Mesothelial cell of epicardium (in vitro differentiated cells): ENCODE data around the gene CELF3. TPM values are rescaled to one million over a fixed set of nuclear protein-coding genes. Genes with fewer than 3 reads are reported as not detected.

ENCODE experiments used
- DNase-seq, 2 experiments: peaks; one replicate each; pipeline ENCODE4 v3.0.0; 2021; ENCODE audit warnings: low spot score in 2 of 2; ENCODE audit not compliant: unreplicated experiment in 2 of 2
- H3K27ac Mint-ChIP-seq: 2 replicates; pipeline ENCODE4 v1.8.0; 2021; ENCODE audit warnings: mixed read lengths
- H3K27me3 Mint-ChIP-seq: 2 replicates; pipeline ENCODE4 v1.8.0; 2021; ENCODE audit warnings: low read depth, mixed read lengths
- H3K36me3 Mint-ChIP-seq: 2 replicates; pipeline ENCODE4 v1.8.0; 2021; ENCODE audit warnings: mixed read lengths
- H3K4me1 Mint-ChIP-seq: 2 replicates; pipeline ENCODE4 v1.8.0; 2021; ENCODE audit warnings: mixed read lengths
- H3K4me3 Mint-ChIP-seq: 2 replicates; pipeline ENCODE4 v1.8.0; 2021; ENCODE audit warnings: mild to moderate bottlenecking, moderate library complexity, mixed read lengths
- H3K9me3 Mint-ChIP-seq: 2 replicates; pipeline ENCODE4 v1.8.0; 2021; ENCODE audit warnings: mixed read lengths
- total RNA-seq: library from RNA; stranded (reverse); gene quantifications from 3 replicates; pipeline ENCODE4 v1.2.1, GENCODE V29; 2021
- TF ChIP-seq, protein P1 (sequence below): fragments of 200-600 bp; sonication (generic); IDR thresholded peaks from one replicate; pipeline ENCODE4 v1.5.0; 2021; ENCODE audit warnings: antibody characterized with exemption; ENCODE audit not compliant: unreplicated experiment

The CELF3 gene
- total RNA-seq, 1 donor from 2014 or later = 1.1 TPM

DNA sequence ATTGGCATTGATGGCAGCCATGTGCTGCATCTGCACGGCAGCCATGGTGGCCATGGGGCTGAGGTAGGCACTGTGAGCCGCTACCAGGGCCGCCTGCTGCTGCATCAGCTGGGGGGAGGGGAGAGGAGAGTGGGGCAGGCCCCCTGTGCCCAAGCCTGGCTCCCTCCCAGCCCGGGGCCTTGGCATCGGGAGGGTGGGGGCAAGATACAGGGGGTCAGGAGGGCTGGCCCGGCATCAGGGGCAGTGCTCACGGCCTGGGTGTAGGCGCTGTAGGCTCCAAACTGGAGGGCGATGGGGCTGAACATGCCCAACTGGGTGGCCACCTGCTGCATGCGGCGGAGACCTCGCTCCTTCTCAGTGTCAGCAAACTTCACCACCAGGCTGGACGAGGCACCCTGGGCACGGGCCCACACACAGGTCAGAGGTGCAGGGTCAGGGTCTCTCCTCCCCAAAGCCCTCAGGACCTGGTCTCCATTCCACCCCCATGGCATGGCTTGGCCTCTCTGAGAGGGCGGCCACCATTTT is 9.0 kb downstream of the CELF3 start:
- Mint-ChIP-seq H3K4me3 (no peak overlapping the region), H3K27me3 (no peaks in the 10 kb centered on the region), H3K9me3 (no peaks in the 10 kb centered on the region), H3K4me1 (no peaks in the 10 kb centered on the region), H3K36me3 (no peaks in the 10 kb centered on the region), H3K27ac (no peak overlapping the region)
- TF ChIP-seq, protein P1, sequence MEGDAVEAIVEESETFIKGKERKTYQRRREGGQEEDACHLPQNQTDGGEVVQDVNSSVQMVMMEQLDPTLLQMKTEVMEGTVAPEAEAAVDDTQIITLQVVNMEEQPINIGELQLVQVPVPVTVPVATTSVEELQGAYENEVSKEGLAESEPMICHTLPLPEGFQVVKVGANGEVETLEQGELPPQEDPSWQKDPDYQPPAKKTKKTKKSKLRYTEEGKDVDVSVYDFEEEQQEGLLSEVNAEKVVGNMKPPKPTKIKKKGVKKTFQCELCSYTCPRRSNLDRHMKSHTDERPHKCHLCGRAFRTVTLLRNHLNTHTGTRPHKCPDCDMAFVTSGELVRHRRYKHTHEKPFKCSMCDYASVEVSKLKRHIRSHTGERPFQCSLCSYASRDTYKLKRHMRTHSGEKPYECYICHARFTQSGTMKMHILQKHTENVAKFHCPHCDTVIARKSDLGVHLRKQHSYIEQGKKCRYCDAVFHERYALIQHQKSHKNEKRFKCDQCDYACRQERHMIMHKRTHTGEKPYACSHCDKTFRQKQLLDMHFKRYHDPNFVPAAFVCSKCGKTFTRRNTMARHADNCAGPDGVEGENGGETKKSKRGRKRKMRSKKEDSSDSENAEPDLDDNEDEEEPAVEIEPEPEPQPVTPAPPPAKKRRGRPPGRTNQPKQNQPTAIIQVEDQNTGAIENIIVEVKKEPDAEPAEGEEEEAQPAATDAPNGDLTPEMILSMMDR = no peak
- DNase-seq = no peak

DNA sequence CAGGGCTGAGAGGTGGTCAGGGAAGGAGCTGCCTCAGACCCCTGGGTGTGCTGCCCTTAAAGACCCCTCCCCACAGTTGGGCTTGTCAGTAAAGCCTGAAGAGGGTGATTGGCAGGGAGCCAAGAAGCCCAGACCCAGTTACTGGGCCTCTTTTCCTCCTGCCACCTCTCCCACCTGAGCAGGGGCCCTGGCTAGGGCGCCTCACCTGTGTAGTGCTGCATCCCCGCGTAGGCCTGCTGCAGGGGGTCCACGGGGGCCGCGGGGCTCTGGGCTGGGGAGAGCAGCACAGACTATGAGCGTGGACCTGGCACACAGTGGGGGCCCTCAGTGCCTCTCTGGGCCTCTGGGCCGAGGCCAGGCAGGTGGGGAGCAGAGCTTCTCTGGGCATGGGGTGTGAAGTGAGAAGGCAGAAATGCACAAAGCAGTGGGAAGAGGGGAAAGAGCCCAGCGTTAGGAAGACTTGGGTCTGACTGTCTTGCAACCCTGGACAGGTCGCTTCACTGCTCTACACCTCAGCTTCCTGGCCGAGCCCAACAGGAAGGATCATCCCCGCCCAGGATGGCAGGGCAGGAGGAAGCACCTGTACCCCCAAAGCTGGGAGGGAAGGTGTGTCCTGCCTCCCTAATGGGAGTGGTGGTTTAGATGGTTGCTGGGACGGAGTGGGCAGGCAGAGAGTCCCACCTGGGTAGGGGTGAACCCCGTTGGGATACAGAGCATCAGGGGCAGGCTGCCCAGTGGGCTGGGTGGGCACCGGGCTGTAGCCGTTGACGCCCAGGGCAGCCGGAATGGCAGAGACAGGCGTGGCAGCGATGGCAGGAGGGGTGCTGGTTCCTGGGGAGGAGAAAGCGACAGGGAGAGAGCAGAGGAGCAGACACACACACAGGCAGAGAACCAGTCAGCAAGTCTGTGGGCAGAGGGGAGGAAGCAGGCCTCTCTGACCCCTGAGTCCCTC is 9.9 kb downstream of the CELF3 start:
- Mint-ChIP-seq H3K9me3 (no peaks in the 10 kb centered on the region), H3K27ac (no peak overlapping the region), H3K4me1 (no peaks in the 10 kb centered on the region), H3K4me3 (no peak overlapping the region), H3K36me3 (no peaks in the 10 kb centered on the region), H3K27me3 (no peaks in the 10 kb centered on the region)
- no peak for DNase-seq
- TF ChIP-seq, protein P1 = no peak

DNA sequence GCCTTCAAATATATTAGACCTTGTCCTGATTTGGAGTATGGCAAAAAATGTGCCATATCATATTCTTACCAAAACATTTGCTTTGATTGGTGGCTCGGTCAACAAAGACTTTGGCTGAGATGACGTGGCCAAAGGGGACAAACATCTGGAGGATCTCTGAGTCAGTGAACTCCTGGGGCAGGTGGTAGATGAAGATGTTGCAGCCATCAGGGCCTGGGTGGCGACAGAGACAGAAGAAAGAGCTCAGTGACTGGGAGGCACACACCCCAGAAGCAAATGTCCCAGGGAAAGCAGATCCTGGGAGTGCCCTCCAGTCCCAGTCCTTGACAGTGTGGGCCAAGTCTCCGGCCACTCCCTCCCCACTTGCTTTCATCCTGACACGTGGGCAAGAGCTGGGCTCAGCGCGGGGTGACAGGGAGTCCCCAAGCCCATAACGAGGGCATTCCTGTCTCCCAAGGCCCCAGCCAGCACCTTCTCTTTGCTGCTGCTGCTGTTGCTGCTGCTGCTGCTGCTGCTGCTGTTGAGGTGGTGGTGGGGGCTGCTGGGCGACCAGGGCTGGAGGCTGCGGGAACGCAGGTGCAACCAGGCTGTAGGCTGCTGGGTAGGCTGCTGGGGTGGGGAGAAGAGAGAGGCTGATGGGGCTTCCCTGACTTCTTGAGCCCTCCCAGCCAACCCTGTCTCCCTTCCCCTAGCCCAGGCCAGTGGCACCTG is 10.7 kb downstream of the CELF3 start:
- TF ChIP-seq, protein P1 = no peak
- H3K9me3 Mint-ChIP-seq = no peaks in the 10 kb centered on the region
- no peak overlapping the region for H3K4me3 Mint-ChIP-seq
- H3K4me1 Mint-ChIP-seq = no peaks in the 10 kb centered on the region
- no peaks in the 10 kb centered on the region for H3K27me3 Mint-ChIP-seq
- H3K27ac Mint-ChIP-seq = no peak overlapping the region
- H3K36me3 Mint-ChIP-seq = peaks cover 2% of the 10 kb centered on the region
- no peak for DNase-seq

DNA sequence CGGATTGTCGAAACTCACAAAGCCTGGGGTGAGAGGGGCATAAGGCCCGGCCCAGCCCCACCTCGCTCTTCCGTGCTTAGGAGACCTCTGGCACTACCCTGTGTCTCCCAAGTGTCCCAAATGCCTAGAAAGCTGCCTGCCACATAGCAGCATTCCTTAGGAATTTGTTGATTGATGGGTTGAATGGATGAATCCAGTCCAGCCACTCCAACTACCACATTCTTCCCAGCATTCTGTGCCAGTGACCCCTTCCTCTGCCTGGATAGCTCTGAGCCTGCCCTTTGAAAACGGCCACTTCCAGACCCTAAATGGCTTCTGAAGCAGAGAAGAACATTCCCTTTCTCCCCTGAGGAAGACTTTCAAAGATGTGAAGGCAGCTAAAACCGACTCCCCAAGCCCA is 11.5 kb downstream of the CELF3 start:
- H3K4me1 Mint-ChIP-seq = no peaks in the 10 kb centered on the region
- TF ChIP-seq, protein P1 = no peak
- peaks cover 10% of the 10 kb centered on the region for H3K36me3 Mint-ChIP-seq
- H3K9me3 Mint-ChIP-seq = no peaks in the 10 kb centered on the region
- no peak overlapping the region for H3K4me3 Mint-ChIP-seq
- H3K27ac Mint-ChIP-seq = no peak overlapping the region
- no peaks in the 10 kb centered on the region for H3K27me3 Mint-ChIP-seq
- no peak for DNase-seq

DNA sequence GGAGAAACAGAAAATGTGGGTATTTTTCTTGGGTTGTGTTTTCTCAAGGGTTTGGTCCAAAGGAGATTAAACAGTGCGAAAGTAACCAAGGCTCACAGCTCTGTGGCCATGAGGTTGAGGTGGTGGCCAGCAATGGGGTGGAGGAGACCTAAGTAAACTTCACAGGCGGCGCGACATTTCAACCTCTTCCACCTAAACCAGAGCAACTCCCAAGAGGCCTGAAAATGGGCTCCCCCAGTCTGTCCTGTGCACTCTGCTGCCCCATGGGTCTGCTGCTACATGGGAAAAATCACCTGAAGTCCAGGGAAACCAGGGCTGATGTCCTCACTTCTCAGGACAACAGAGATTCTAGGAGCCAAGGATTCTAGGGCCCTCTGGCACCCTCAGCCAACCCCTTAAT is 12.4 kb downstream of the CELF3 start:
- H3K4me3 Mint-ChIP-seq = no peak overlapping the region
- TF ChIP-seq, protein P1 = no peak
- no peaks in the 10 kb centered on the region for H3K27me3 Mint-ChIP-seq
- no peaks in the 10 kb centered on the region for H3K9me3 Mint-ChIP-seq
- H3K4me1 Mint-ChIP-seq = no peaks in the 10 kb centered on the region
- no peak for DNase-seq
- H3K36me3 Mint-ChIP-seq = peaks cover 18% of the 10 kb centered on the region
- H3K27ac Mint-ChIP-seq = no peak overlapping the region
